ENCODE measurements around the gene SEPTIN1. TPM values are rescaled to one million over a fixed set of nuclear protein-coding genes. Genes with fewer than 3 reads are reported as not detected.

The SEPTIN1 gene
- total RNA-seq, 1 experiment from 2014 or later, result 0.34 TPM

- intact Hi-C loops (cut with micrococcal nuclease; ENCODE audit: unreplicated experiment), result loop anchor here (1.0 to 2.0 kb wide), 2 partner anchors 13 to 17 kb away; no protein-coding TSS in a partner anchor
- Mint-ChIP-seq H3K9me3 (ENCODE audit: unreplicated experiment) (no peaks in the 10 kb centered on the region), H3K4me1 (ENCODE audit: low read depth, unreplicated experiment) (peaks cover 19% of the 10 kb centered on the region), H3K27ac (ENCODE audit: unreplicated experiment) (peak overlapping the region; percentile 33), H3K4me3 (ENCODE audit: unreplicated experiment) (peak overlapping the region; percentile 82), H3K36me3 (ENCODE audit: insufficient read depth, unreplicated experiment) (peaks cover 14% of the 10 kb centered on the region), H3K27me3 (ENCODE audit: insufficient read depth, unreplicated experiment) (no peaks in the 10 kb centered on the region)
- DNase-seq, result no peak
- H3K4me1 ChIP-seq, result peaks cover 6% of the 10 kb centered on the region; the same call in 1 of the 2 replicates
- BruUV-seq (replicated peaks), result no TSS peak
- no peaks in the 10 kb centered on the region for H3K36me3 ChIP-seq (ENCODE audit: control insufficient read depth, insufficient read depth, low read length)
- no peaks in the 10 kb centered on the region for H3K9me3 ChIP-seq
- H3K4me3 ChIP-seq (ENCODE audit: low read depth, low read length), result peak overlapping the region; percentile 88
- ChIA-PET POLR2A (interaction anchor here (1.1 to 2.6 kb wide), 5 partner anchors 11 to 34 kb away, joined by 3 to 20 read pairs (median 7); partner anchors contain the start of genes DCTPP1, TBC1D10B and ZNF771), CTCF (interaction anchor here (1.5 to 2.3 kb wide), 7 partner anchors 11 to 41 kb away, joined by 5 to 27 read pairs (median 14); partner anchors contain the start of genes CD2BP2, DCTPP1, TBC1D10B and ZNF771)
- H3K27me3 ChIP-seq (replicated peaks; ENCODE audit: control insufficient read depth, insufficient read depth, low read length), result no peaks in the 10 kb centered on the region
- TF ChIP-seq CTCF (IDR thresholded peaks at IDR 0.05; ENCODE audit: insufficient read depth in 1 of 2, low read depth in 1 of 2, low read length in 1 of 2, severe bottlenecking in 1 of 2, unreplicated experiment in 1 of 2), result no peak
Measured at GRCh38 chr16:30395992-30396585, 13.7 kb upstream of the SEPTIN1 start.

- Histone ChIP-seq H3K27me3 (replicated peaks; ENCODE audit: control insufficient read depth, insufficient read depth, low read length) (no peaks in the 10 kb centered on the region), H3K4me1 (peaks cover 6% of the 10 kb centered on the region; the same call in 1 of the 2 replicates), H3K9me3 (no peaks in the 10 kb centered on the region), H3K36me3 (ENCODE audit: control insufficient read depth, insufficient read depth, low read length) (no peaks in the 10 kb centered on the region), H3K4me3 (ENCODE audit: low read depth, low read length) (peak within 1 kb of the TSS; percentile 88)
- Mint-ChIP-seq H3K4me3 (ENCODE audit: unreplicated experiment) (peak within 1 kb of the TSS; percentile 82), H3K4me1 (ENCODE audit: low read depth, unreplicated experiment) (peaks cover 19% of the 10 kb centered on the region), H3K27ac (ENCODE audit: unreplicated experiment) (peak within 1 kb of the TSS; percentile 46), H3K27me3 (ENCODE audit: insufficient read depth, unreplicated experiment) (no peaks in the 10 kb centered on the region), H3K9me3 (ENCODE audit: unreplicated experiment) (no peaks in the 10 kb centered on the region), H3K36me3 (ENCODE audit: insufficient read depth, unreplicated experiment) (peaks cover 12% of the 10 kb centered on the region)
- no TSS peak for BruUV-seq (replicated peaks)
- peak in 1 of 2 experiments; percentile 40 for TF ChIP-seq CTCF (IDR thresholded peaks at IDR 0.05; ENCODE audit: insufficient read depth in 1 of 2, low read depth in 1 of 2, low read length in 1 of 2, severe bottlenecking in 1 of 2, unreplicated experiment in 1 of 2)
- peak; percentile 87 to 91 for DNase-seq
- intact Hi-C loops (cut with micrococcal nuclease; ENCODE audit: unreplicated experiment), result loop anchor here (1.0 to 2.0 kb wide), 2 partner anchors 14 to 17 kb away; no protein-coding TSS in a partner anchor
- CTCF ChIA-PET, result interaction anchor here (0.6 to 2.3 kb wide), 9 partner anchors 12 to 773 kb away, joined by 4 to 27 read pairs (median 11); partner anchors contain the start of genes CD2BP2, DCTPP1, TBC1D10B and ZNF771
- POLR2A ChIA-PET, result interaction anchor here (1.0 to 2.6 kb wide), 7 partner anchors 12 to 264 kb away, joined by 3 to 20 read pairs (median 7); partner anchors contain the start of genes DCTPP1, TBC1D10B and ZNF771
Measured at GRCh38 chr16:30395155-30395991, 13.0 kb upstream of the SEPTIN1 start, which contains the start of gene ZNF48. Gene ZNF48 (plus strand): TSS chr16:30395420. CDS start chr16:30395795, 375 bp downstream.

Measured in Caco-2 (cell line).